Heart left ventricle (tissue), 16 donors: ENCODE measurements around the gene DCP2. TPM values are rescaled to one million over a fixed set of nuclear protein-coding genes. Genes with fewer than 3 reads are reported as not detected.

Source experiments
- ATAC-seq, 4 donors: fragments of 200-7000 bp; cut with Tn5 transposase; one replicate each; pipeline ENCODE4 v1.9.1; 2020 to 2022; ENCODE audit warnings: moderate library complexity in 4 of 4, mild to moderate bottlenecking in 3 of 4, moderate number of reproducible peaks in 1 of 4
- DNase-seq, 5 donors: peaks; one replicate each; pipeline ENCODE4 v3.0.0-alpha.2; 2020
- H3K27ac ChIP-seq, 12 donors: fragments of 200-600 bp; sonication (generic) in 4 of 12; one replicate each; pipeline versions ENCODE4 v1.5.0 to v1.8.0; 2016 to 2022; ENCODE audit warnings: mild to moderate bottlenecking in 2 of 12
- H3K27me3 ChIP-seq, 9 donors: fragments of 200-600 bp; sonication (generic) in 2 of 9; one replicate each; pipeline versions ENCODE4 v1.5.1 to v1.8.0; 2016 to 2022; ENCODE audit warnings: mild to moderate bottlenecking in 3 of 9
- H3K36me3 ChIP-seq, 9 donors: fragments of 200-600 bp; sonication (generic) in 2 of 9; one replicate each; pipeline versions ENCODE4 v1.5.0 to v1.8.0; 2018 to 2022; ENCODE audit warnings: mild to moderate bottlenecking in 2 of 9
- H3K4me1 ChIP-seq, 12 donors: fragments of 200-600 bp; sonication (generic) in 4 of 12; one replicate each; pipeline versions ENCODE4 v1.5.0 to v1.8.0; 2016 to 2022; ENCODE audit warnings: mild to moderate bottlenecking in 3 of 12
- H3K4me3 ChIP-seq, 12 donors: fragments of 200-600 bp; sonication (generic) in 4 of 12; one replicate each; pipeline versions ENCODE4 v1.5.0 to v1.8.0; 2017 to 2022; ENCODE audit warnings: mild to moderate bottlenecking in 9 of 12, moderate library complexity in 4 of 12
- H3K9me3 ChIP-seq, 12 donors: fragments of 200-600 bp; sonication (generic) in 4 of 12; one replicate each; pipeline versions ENCODE4 v1.5.0 to v1.8.0; 2016 to 2022; ENCODE audit warnings: mild to moderate bottlenecking in 1 of 12
- CTCF ChIP-seq, 12 donors: fragments of 200-600 bp; sonication (generic) in 4 of 12; IDR thresholded peaks; one replicate each; pipeline versions ENCODE4 v1.5.0 to v1.8.0; 2018 to 2022; ENCODE audit warnings: antibody characterized with exemption in 12 of 12, mild to moderate bottlenecking in 5 of 12
- POLR2A ChIP-seq, 2 donors: fragments of 450-650 bp; IDR thresholded peaks; one replicate each; pipeline ENCODE4 v1.6.1; 2017; ENCODE audit warnings: antibody characterized with exemption in 2 of 2, mild to moderate bottlenecking in 2 of 2, moderate library complexity in 2 of 2
- WGBS, 4 donors: extraction: QIAGEN DNeasy Blood & Tissue Kit in 2 of 4; methylation state at CpG; one replicate each; pipeline versions ENCODE4 v1.1.5 to v1.1.7; 2013 to 2018; 5-methylcytosine and 5-hydroxymethylcytosine counted together
- intact Hi-C, 10 donors: fragments of 100-400 bp; cut with DNase I; formaldehyde crosslinking; loops; one replicate each; pipeline versions ENCODE4 v1.11.1 to v1.14.2; 2022
- polyA plus RNA-seq, 2 donors: library from polyadenylated mRNA; stranded (reverse); fragments of 200-250 nt; gene quantifications; one replicate each; pipeline ENCODE4 v1.2.3, GENCODE V29; 2013
- total RNA-seq, 9 donors: library from RNA; depleted of rRNA in 2 of 9; stranded (reverse); fragments of >200 nt in 2 of 9; fragmentation: NEBNext Ultra II Directional in 3 of 9; extraction: Animal tissue kit (Norgen Biotek cat#: 25700) in 3 of 9; gene quantifications; one replicate each; pipeline versions ENCODE4 v1.1.0 to v1.2.4, GENCODE V29; 2016 to 2023
- donor health status: ischemic (EF 13 %, LVEDD 7.1; RV severe dilation, severe dysfunction).
- donor health status: healthy with polysubstance abuse.
- donor health status: DM: no; HTN: yes; CAD: no.
- donor health status: DM: no; HTN: no; CAD: no.
- donor health status: ischemic (EF 25% LVEDD 6.9; RV normal size, moderate dysfunction).
- donor health status: ischemic (EF 25% LVEDD 5.7; RV mildly dilated, moderate dysfunction).
- donor health status: healthy.
- donor health status: DM: yes; HTN: yes; CAD: no.
- donor health status: ischemic (EF 35%, LVEDD 5.7; RV mildly dilated, moderate dysfunction).
- donor health status: nonischemic (EF 11% LVEDD 7.7; RV severe dilation, severe dysfunction).
- donor health status: DM: yes; HTN: yes; CAD: no.
- donor health status: PGD.
- donor health status: ischemic (EF 29% LVEDD 5.4; RV normal size, mild dysfunction).
- donor health status: nonischemic (EF 23%, LVEDD 6.1; RV moderate dilation, normal function).

Gene DCP2
- total and polyA plus RNA-seq, 11 donors, result 3.4 to 36.0 (median 16.0) TPM

- 63 to 82% (median 74%) methylated on average over 7 to 9 of the region's 9 CpGs for WGBS, 4 donors
- no peak overlapping the region for H3K27ac ChIP-seq
- H3K4me3 ChIP-seq, result no peak overlapping the region
- no peak for TF ChIP-seq CTCF (IDR thresholded peaks at IDR 0.05)
- TF ChIP-seq POLR2A (IDR thresholded peaks at IDR 0.05), result no peak
- H3K9me3 ChIP-seq, result no peaks in the 10 kb centered on the region
- peaks cover 0 to 25% (median 10%) of the 10 kb centered on the region in 12 donors for H3K4me1 ChIP-seq
- peaks cover 0 to 72% (median 50%) of the 10 kb centered on the region in 9 donors for H3K36me3 ChIP-seq
- H3K27me3 ChIP-seq, result no peaks in the 10 kb centered on the region
- DNase-seq (no peak), ATAC-seq (no peak)
- intact Hi-C loops, result no loop called here
These were observed 62.1 kb downstream of the DCP2 start for GRCh38 chr5:113038714-113039113.

DNA sequence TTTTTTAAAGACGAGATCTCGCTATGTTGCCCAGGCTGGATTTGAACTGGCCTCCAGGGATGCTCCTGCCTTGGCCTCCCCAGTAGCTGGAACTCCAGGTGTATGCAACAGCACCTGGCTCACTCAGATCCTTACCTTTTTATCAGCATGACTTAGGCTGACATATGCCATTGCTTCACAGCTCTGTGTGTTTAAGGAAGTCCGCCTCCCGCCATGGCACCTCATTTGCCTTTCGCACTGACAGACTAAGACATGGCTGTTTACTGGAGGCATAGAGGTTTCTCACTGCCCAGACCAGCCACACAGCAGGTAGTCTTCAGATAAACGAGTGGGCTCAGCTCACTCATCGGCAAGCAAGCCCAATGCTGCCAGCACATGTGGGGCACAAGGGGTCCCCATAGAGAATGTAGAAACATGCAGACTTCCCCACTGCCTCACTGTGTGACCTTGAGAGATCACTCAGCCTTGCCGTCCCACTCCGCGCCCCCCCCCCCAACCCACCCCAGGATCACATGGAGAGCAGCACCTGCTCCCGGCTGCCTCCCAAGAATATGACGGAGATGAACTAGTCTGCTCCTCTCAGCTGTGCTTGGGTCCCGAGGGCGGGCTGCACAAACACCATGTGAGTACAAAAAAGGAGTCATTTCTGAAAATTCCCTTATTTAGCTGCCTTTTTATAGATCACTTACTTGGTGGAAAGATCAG is 62.8 kb downstream of the DCP2 start:
- H3K9me3 ChIP-seq, result no peaks in the 10 kb centered on the region
- no peak for DNase-seq
- H3K27me3 ChIP-seq, result no peaks in the 10 kb centered on the region
- no peak for ATAC-seq
- no peak for TF ChIP-seq CTCF (IDR thresholded peaks at IDR 0.05)
- TF ChIP-seq POLR2A (IDR thresholded peaks at IDR 0.05), result no peak
- H3K4me3 ChIP-seq, result no peak overlapping the region
- H3K36me3 ChIP-seq, result peaks cover 0 to 72% (median 50%) of the 10 kb centered on the region in 9 donors
- H3K27ac ChIP-seq, result no peak overlapping the region
- 83 to 86% (median 84%) methylated on average over 14 of the region's 14 CpGs for WGBS, 4 donors
- intact Hi-C loops, result no loop called here
- peaks cover 0 to 23% (median 14%) of the 10 kb centered on the region in 12 donors for H3K4me1 ChIP-seq

DNA sequence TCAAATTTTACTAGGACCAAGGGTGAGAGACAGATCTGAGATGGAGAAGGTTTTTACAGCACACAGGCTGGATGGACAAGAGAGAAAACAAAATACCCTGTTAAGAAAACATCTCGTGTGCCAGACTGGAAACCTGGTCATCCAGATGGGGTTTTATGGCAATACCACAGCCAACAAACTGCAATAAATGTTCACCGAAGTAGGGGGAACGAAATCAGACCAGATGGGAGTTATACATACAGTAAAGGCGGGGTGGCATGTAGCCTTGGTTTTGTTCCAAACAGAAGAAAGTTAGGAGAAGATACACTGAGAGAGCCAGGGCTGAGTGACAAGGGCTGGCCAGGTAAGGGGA is 63.3 kb downstream of the DCP2 start:
- intact Hi-C loops, result loop anchor here in 4 of 10 donors (5.0 to 10.0 kb wide), 3 partner anchors 172 to 292 kb away; no protein-coding TSS in a partner anchor
- Histone ChIP-seq H3K4me1 (peaks cover 0 to 22% (median 13%) of the 10 kb centered on the region in 12 donors), H3K27ac (no peak overlapping the region), H3K4me3 (no peak overlapping the region), H3K36me3 (peaks cover 0 to 70% (median 49%) of the 10 kb centered on the region in 9 donors), H3K27me3 (no peaks in the 10 kb centered on the region), H3K9me3 (no peaks in the 10 kb centered on the region)
- 91 to 95% (median 95%) methylated on average over 4 of the region's 4 CpGs for WGBS, 4 donors
- no peak for ATAC-seq
- TF ChIP-seq CTCF (IDR thresholded peaks at IDR 0.05), result no peak
- TF ChIP-seq POLR2A (IDR thresholded peaks at IDR 0.05), result no peak
- no peak for DNase-seq

DNA sequence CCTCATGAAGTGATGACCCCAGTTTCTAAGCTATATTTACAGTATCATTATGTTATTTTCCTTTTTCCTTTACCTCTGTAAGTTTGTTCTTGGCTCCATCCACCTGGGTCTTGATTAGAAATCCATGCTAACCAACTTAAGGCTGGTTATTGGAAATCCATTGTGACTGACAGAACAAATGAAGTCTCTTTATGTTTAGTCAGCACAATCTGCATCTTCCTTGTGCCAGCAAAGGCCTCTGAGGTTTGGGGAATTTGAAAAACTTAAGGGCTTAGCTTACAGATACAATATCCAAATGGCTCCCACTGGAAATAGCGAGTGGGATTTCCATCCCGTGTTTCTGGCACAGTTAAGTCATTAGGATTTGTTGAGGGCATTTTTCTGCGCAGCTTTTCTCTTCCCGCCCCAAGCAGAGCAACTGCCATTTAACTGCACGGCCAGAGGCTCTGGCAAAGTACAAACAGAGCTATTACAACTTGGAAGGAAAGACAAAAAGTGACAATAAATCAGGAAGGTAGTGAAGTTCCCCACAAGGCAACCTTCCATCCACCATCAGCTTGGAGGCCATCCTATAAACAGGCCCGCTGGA is 64.2 kb downstream of the DCP2 start:
- Histone ChIP-seq H3K4me3 (no peak overlapping the region), H3K36me3 (peaks cover 0 to 70% (median 49%) of the 10 kb centered on the region in 9 donors), H3K4me1 (peaks cover 0 to 22% (median 12%) of the 10 kb centered on the region in 12 donors), H3K27me3 (no peaks in the 10 kb centered on the region), H3K27ac (no peak overlapping the region), H3K9me3 (no peaks in the 10 kb centered on the region)
- intact Hi-C loops, result loop anchor here in 4 of 10 donors (5.0 to 10.0 kb wide), 3 partner anchors 172 to 292 kb away; no protein-coding TSS in a partner anchor
- no peak for DNase-seq
- no peak for ATAC-seq
- TF ChIP-seq CTCF (IDR thresholded peaks at IDR 0.05) (no peak), POLR2A (IDR thresholded peaks at IDR 0.05) (no peak)
- 92 to 93% (median 92%) methylated on average over 6 of the region's 6 CpGs for WGBS, 4 donors
